Stimulated activated naive B cell treated with anti-CD40 and anti-IgM and Interleukin-4, amounts not matched to agents 10 μg/mL and 1 μg/mL and 100 μg/mL, for 72 hours (primary cell): ENCODE results near the gene ADGRA3.

Experiments
- ATAC-seq, 2 donors: fragments of 150-1000 bp; cut with Tn5 transposase; replicated peaks; 2 replicates each; pipeline ENCODE4 v1.10.0; 2021; ENCODE audit warnings: moderate library complexity in 1 of 2
- DNase-seq: peaks from one replicate; pipeline ENCODE4 v3.0.0; 2021
- H3K27ac Mint-ChIP-seq: one replicate; pipeline ENCODE4 v1.8.0; 2022; ENCODE audit warnings: mild to moderate bottlenecking, mixed read lengths
- H3K27me3 Mint-ChIP-seq, 2 donors: one replicate each; pipeline ENCODE4 v1.8.0; 2022; ENCODE audit warnings: mixed read lengths in 2 of 2
- H3K36me3 Mint-ChIP-seq, 2 donors: one replicate each; pipeline ENCODE4 v1.8.0; 2022; ENCODE audit warnings: mixed read lengths in 2 of 2, mild to moderate bottlenecking in 1 of 2
- H3K4me1 Mint-ChIP-seq, 2 donors: one replicate each; pipeline ENCODE4 v1.8.0; 2022; ENCODE audit warnings: mixed read lengths in 2 of 2, mild to moderate bottlenecking in 1 of 2
- H3K4me3 Mint-ChIP-seq, 2 donors: one replicate each; pipeline ENCODE4 v1.8.0; 2022; ENCODE audit warnings: mild to moderate bottlenecking in 2 of 2, mixed read lengths in 2 of 2, moderate library complexity in 1 of 2
- H3K9me3 Mint-ChIP-seq, 2 donors: one replicate each; pipeline ENCODE4 v1.8.0; 2022; ENCODE audit warnings: mixed read lengths in 2 of 2, mild to moderate bottlenecking in 1 of 2

ADGRA3 gene

GRCh38 chr4:22369901-22370562 lies 145.8 kb downstream of the ADGRA3 start:
- no peak overlapping the region for H3K27ac Mint-ChIP-seq
- peaks cover 1 to 17% of the 10 kb centered on the region in 2 donors for H3K4me1 Mint-ChIP-seq

GRCh38 chr4:22363787-22364186 lies 152.1 kb downstream of the ADGRA3 start:
- Mint-ChIP-seq H3K4me1 (no peaks in the 10 kb centered on the region), H3K27ac (no peak overlapping the region), H3K27me3 (no peaks in the 10 kb centered on the region), H3K4me3 (no peak overlapping the region), H3K9me3 (peaks cover 4 to 5% of the 10 kb centered on the region in 2 donors), H3K36me3 (no peaks in the 10 kb centered on the region)
- DNase-seq (no peak), ATAC-seq (no peak)

More at GRCh38 chr4:22369901-22370562, 145.8 kb downstream of the ADGRA3 start:
- Mint-ChIP-seq H3K4me3 (no peak overlapping the region), H3K9me3 (peaks cover 4% of the 10 kb centered on the region in 2 donors), H3K36me3 (no peaks in the 10 kb centered on the region), H3K27me3 (no peaks in the 10 kb centered on the region)
- no peak for ATAC-seq
- DNase-seq, result no peak

DNA sequence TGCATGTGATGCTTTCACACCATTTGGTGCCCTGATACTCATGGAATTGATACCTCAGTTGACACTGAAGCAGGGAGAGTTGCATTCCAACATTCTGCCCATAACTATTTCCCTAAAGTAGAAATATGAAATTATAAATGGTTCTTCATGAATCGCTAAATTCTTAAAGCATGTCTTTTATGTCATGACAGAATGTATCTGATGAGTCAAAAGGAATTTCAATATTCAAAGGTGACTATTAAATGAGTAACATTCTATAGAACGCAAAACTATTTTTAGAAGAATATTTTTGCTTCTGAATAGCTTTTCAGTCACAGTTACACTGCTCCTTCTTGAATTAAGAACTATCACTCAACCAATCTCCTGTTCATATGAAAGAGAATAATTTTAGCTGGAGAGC lies 152.8 kb downstream of the ADGRA3 start:
- no peak overlapping the region for H3K27ac Mint-ChIP-seq
- peaks cover 5 to 7% of the 10 kb centered on the region in 2 donors for H3K9me3 Mint-ChIP-seq
- no peak overlapping the region for H3K4me3 Mint-ChIP-seq
- peaks cover 0 to 3% of the 10 kb centered on the region in 2 donors for H3K36me3 Mint-ChIP-seq
- no peak for ATAC-seq
- DNase-seq, result no peak
- H3K27me3 Mint-ChIP-seq, result no peaks in the 10 kb centered on the region
- H3K4me1 Mint-ChIP-seq, result no peaks in the 10 kb centered on the region

- Mint-ChIP-seq H3K4me3 (no peak overlapping the region), H3K27me3 (no peaks in the 10 kb centered on the region)
- peak; percentile 86 to 91 for ATAC-seq
These were observed 158.8 kb downstream of the ADGRA3 start for GRCh38 chr4:22356987-22357596.

GRCh38 chr4:22348410-22348809 lies 167.5 kb downstream of the ADGRA3 start:
- Mint-ChIP-seq H3K9me3 (peaks cover 0 to 2% of the 10 kb centered on the region in 2 donors), H3K4me1 (no peaks in the 10 kb centered on the region), H3K4me3 (no peak overlapping the region), H3K27me3 (no peaks in the 10 kb centered on the region), H3K36me3 (no peaks in the 10 kb centered on the region), H3K27ac (no peak overlapping the region)
- DNase-seq, result no peak
- ATAC-seq, result no peak

More at GRCh38 chr4:22356987-22357596, 158.8 kb downstream of the ADGRA3 start:
- Mint-ChIP-seq H3K4me1 (no peaks in the 10 kb centered on the region), H3K27ac (no peak overlapping the region), H3K36me3 (peaks cover 0 to 3% of the 10 kb centered on the region in 2 donors), H3K9me3 (peaks cover 10 to 14% of the 10 kb centered on the region in 2 donors)
- no peak for DNase-seq

DNA sequence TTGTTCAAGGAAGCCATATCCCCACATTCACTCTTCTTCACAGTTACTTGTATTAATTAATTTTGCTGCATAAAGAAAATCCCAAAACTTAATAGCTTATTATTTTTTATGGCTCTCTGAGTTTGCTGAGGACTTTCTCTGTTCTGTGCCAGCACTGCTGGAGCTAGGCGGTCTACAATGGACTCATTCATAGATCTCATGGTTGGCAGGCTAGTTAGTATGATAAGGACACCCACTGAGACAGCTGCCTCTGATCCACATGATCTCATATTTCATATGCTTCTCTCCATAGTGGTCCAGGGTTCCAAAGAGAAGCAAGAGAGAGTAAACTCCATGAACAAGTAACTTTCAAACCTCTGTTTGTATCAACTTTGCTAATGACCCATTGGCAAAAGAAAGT lies 170.2 kb downstream of the ADGRA3 start:
- no peak overlapping the region for H3K4me3 Mint-ChIP-seq
- no peaks in the 10 kb centered on the region for H3K4me1 Mint-ChIP-seq
- ATAC-seq (no peak), DNase-seq (no peak)
- peaks cover 0 to 4% of the 10 kb centered on the region in 2 donors for H3K9me3 Mint-ChIP-seq
- H3K27me3 Mint-ChIP-seq, result no peaks in the 10 kb centered on the region
- H3K27ac Mint-ChIP-seq, result no peak overlapping the region
- no peaks in the 10 kb centered on the region for H3K36me3 Mint-ChIP-seq

- no peaks in the 10 kb centered on the region for H3K27me3 Mint-ChIP-seq
These were observed 170.8 kb downstream of the ADGRA3 start for GRCh38 chr4:22345055-22345454.

GRCh38 chr4:22343606-22344005 lies 172.3 kb downstream of the ADGRA3 start:
- no peak overlapping the region for H3K27ac Mint-ChIP-seq
- no peak overlapping the region for H3K4me3 Mint-ChIP-seq
- ATAC-seq (no peak), DNase-seq (no peak)
- no peaks in the 10 kb centered on the region for H3K36me3 Mint-ChIP-seq
- H3K9me3 Mint-ChIP-seq, result peaks cover 0 to 4% of the 10 kb centered on the region in 2 donors
- no peaks in the 10 kb centered on the region for H3K27me3 Mint-ChIP-seq
- no peaks in the 10 kb centered on the region for H3K4me1 Mint-ChIP-seq

More at GRCh38 chr4:22345055-22345454, 170.8 kb downstream of the ADGRA3 start:
- ATAC-seq, result no peak
- Mint-ChIP-seq H3K36me3 (no peaks in the 10 kb centered on the region), H3K4me1 (no peaks in the 10 kb centered on the region), H3K9me3 (peaks cover 0 to 4% of the 10 kb centered on the region in 2 donors), H3K27ac (no peak overlapping the region), H3K4me3 (no peak overlapping the region)
- no peak for DNase-seq

DNA sequence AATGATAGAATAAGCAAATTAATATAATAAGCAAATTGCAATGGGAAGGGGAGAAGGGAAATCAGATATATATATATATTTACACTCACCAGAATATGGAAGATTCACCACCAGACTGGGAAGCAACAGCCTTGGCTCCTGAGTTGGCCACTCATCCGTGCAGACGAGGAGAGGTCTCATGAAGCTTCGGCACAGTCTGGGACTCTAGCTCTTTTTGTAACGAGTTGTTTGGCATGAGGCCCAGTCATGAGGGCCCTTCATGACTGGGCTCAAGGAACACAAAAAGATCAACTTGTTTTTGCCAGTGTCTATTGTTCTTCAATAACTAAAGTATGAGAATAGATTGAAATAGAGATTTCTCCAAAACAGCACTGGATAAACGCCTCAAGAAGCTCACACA lies 176.4 kb downstream of the ADGRA3 start:
- Mint-ChIP-seq H3K36me3 (no peaks in the 10 kb centered on the region), H3K4me3 (no peak overlapping the region), H3K4me1 (no peaks in the 10 kb centered on the region), H3K27me3 (no peaks in the 10 kb centered on the region), H3K9me3 (peaks cover 0 to 2% of the 10 kb centered on the region in 2 donors), H3K27ac (no peak overlapping the region)
- ATAC-seq (no peak), DNase-seq (no peak)

- Mint-ChIP-seq H3K27ac (no peak overlapping the region), H3K4me3 (no peak overlapping the region), H3K36me3 (no peaks in the 10 kb centered on the region), H3K9me3 (peaks cover 0 to 2% of the 10 kb centered on the region in 2 donors), H3K4me1 (no peaks in the 10 kb centered on the region), H3K27me3 (no peaks in the 10 kb centered on the region)
- ATAC-seq, result no peak
- no peak for DNase-seq
These were observed 177.1 kb downstream of the ADGRA3 start for GRCh38 chr4:22338796-22339195.
